ENCODE measurements around the gene CNNM1. TPM values are rescaled to one million over a fixed set of nuclear protein-coding genes. Genes with fewer than 3 reads are reported as not detected.

CNNM1 gene
- total RNA-seq, 1 experiment from 2014 or later = not detected

GRCh38 chr10:99316374-99316773 lies 12.8 kb upstream of the CNNM1 start:
- Mint-ChIP-seq H3K36me3 (ENCODE audit: insufficient read depth, unreplicated experiment) (no peaks in the 10 kb centered on the region), H3K9me3 (ENCODE audit: unreplicated experiment) (no peaks in the 10 kb centered on the region), H3K27ac (ENCODE audit: unreplicated experiment) (no peak overlapping the region), H3K4me3 (ENCODE audit: unreplicated experiment) (no peak overlapping the region), H3K27me3 (ENCODE audit: insufficient read depth, unreplicated experiment) (no peaks in the 10 kb centered on the region), H3K4me1 (ENCODE audit: low read depth, unreplicated experiment) (no peaks in the 10 kb centered on the region)
- POLR2A ChIA-PET = no interaction called here
- no peak for DNase-seq
- Histone ChIP-seq H3K4me1 (no peaks in the 10 kb centered on the region), H3K4me3 (ENCODE audit: low read depth, low read length) (no peak overlapping the region), H3K9me3 (no peaks in the 10 kb centered on the region; the same call in 1 of the 2 replicates), H3K36me3 (ENCODE audit: control insufficient read depth, insufficient read depth, low read length) (no peaks in the 10 kb centered on the region), H3K27me3 (replicated peaks; ENCODE audit: control insufficient read depth, insufficient read depth, low read length) (no peaks in the 10 kb centered on the region)
- no TSS peak for BruUV-seq (replicated peaks)
- intact Hi-C loops (cut with micrococcal nuclease; ENCODE audit: unreplicated experiment) = no loop called here
- CTCF ChIA-PET = no interaction called here
- no peak for TF ChIP-seq CTCF (IDR thresholded peaks at IDR 0.05; ENCODE audit: insufficient read depth in 1 of 2, low read depth in 1 of 2, low read length in 1 of 2, severe bottlenecking in 1 of 2, unreplicated experiment in 1 of 2)

- no peaks in the 10 kb centered on the region for H3K4me1 Mint-ChIP-seq (ENCODE audit: low read depth, unreplicated experiment)
- intact Hi-C loops (cut with micrococcal nuclease; ENCODE audit: unreplicated experiment) = no loop called here
- no peaks in the 10 kb centered on the region for H3K27me3 ChIP-seq (replicated peaks; ENCODE audit: control insufficient read depth, insufficient read depth, low read length)
- H3K27me3 Mint-ChIP-seq (ENCODE audit: insufficient read depth, unreplicated experiment) = no peaks in the 10 kb centered on the region
- H3K36me3 Mint-ChIP-seq (ENCODE audit: insufficient read depth, unreplicated experiment) = no peaks in the 10 kb centered on the region
- POLR2A ChIA-PET = no interaction called here
- H3K4me1 ChIP-seq = no peaks in the 10 kb centered on the region
- H3K27ac Mint-ChIP-seq (ENCODE audit: unreplicated experiment) = no peak overlapping the region
- no peak for TF ChIP-seq CTCF (IDR thresholded peaks at IDR 0.05; ENCODE audit: insufficient read depth in 1 of 2, low read depth in 1 of 2, low read length in 1 of 2, severe bottlenecking in 1 of 2, unreplicated experiment in 1 of 2)
- H3K9me3 ChIP-seq = no peaks in the 10 kb centered on the region; the same call in 1 of the 2 replicates
- BruUV-seq (replicated peaks) = no TSS peak
- H3K9me3 Mint-ChIP-seq (ENCODE audit: unreplicated experiment) = no peaks in the 10 kb centered on the region
- DNase-seq = no peak
- H3K4me3 Mint-ChIP-seq (ENCODE audit: unreplicated experiment) = no peak overlapping the region
- CTCF ChIA-PET = no interaction called here
- H3K4me3 ChIP-seq (ENCODE audit: low read depth, low read length) = no peak overlapping the region
- no peaks in the 10 kb centered on the region for H3K36me3 ChIP-seq (ENCODE audit: control insufficient read depth, insufficient read depth, low read length)
Observed at GRCh38 chr10:99318048-99318447, 11.1 kb upstream of the CNNM1 start.

GRCh38 chr10:99318475-99318874 lies 10.7 kb upstream of the CNNM1 start:
- H3K4me1 Mint-ChIP-seq (ENCODE audit: low read depth, unreplicated experiment) = no peaks in the 10 kb centered on the region
- no peaks in the 10 kb centered on the region for H3K36me3 Mint-ChIP-seq (ENCODE audit: insufficient read depth, unreplicated experiment)
- Histone ChIP-seq H3K4me3 (ENCODE audit: low read depth, low read length) (no peak overlapping the region), H3K27me3 (replicated peaks; ENCODE audit: control insufficient read depth, insufficient read depth, low read length) (no peaks in the 10 kb centered on the region), H3K9me3 (no peaks in the 10 kb centered on the region; the same call in 1 of the 2 replicates), H3K36me3 (ENCODE audit: control insufficient read depth, insufficient read depth, low read length) (no peaks in the 10 kb centered on the region), H3K4me1 (no peaks in the 10 kb centered on the region)
- TF ChIP-seq CTCF (IDR thresholded peaks at IDR 0.05; ENCODE audit: insufficient read depth in 1 of 2, low read depth in 1 of 2, low read length in 1 of 2, severe bottlenecking in 1 of 2, unreplicated experiment in 1 of 2) = no peak
- intact Hi-C loops (cut with micrococcal nuclease; ENCODE audit: unreplicated experiment) = no loop called here
- no TSS peak for BruUV-seq (replicated peaks)
- DNase-seq = no peak
- ChIA-PET CTCF (no interaction called here), POLR2A (no interaction called here)
- no peak overlapping the region for H3K4me3 Mint-ChIP-seq (ENCODE audit: unreplicated experiment)
- H3K27me3 Mint-ChIP-seq (ENCODE audit: insufficient read depth, unreplicated experiment) = no peaks in the 10 kb centered on the region
- no peak overlapping the region for H3K27ac Mint-ChIP-seq (ENCODE audit: unreplicated experiment)
- no peaks in the 10 kb centered on the region for H3K9me3 Mint-ChIP-seq (ENCODE audit: unreplicated experiment)
